ENCODE data around the gene HGFAC.

Gene HGFAC

GRCh38 chr4:3475713-3476260 is 34.0 kb downstream of the HGFAC start:
- H3K27me3 ChIP-seq (ENCODE audit: control insufficient read depth, insufficient read depth, low read length) = peaks cover 44% of the 10 kb centered on the region

GRCh38 chr4:3476341-3476747 is 34.6 kb downstream of the HGFAC start:
- no peak overlapping the region for H3K4me3 ChIP-seq (ENCODE audit: low read length)
- no peak overlapping the region for H3K9ac ChIP-seq (ENCODE audit: low read length)
- H3K27ac ChIP-seq (ENCODE audit: low read length) = no peak overlapping the region
- no peaks in the 10 kb centered on the region for H3K9me3 ChIP-seq (ENCODE audit: control insufficient read depth, low read depth, low read length)
- peaks cover 12% of the 10 kb centered on the region for H3K4me1 ChIP-seq (ENCODE audit: control insufficient read depth, low read depth, low read length)
- H3K27me3 ChIP-seq (ENCODE audit: control insufficient read depth, insufficient read depth, low read length) = peaks cover 39% of the 10 kb centered on the region
- H3K36me3 ChIP-seq (ENCODE audit: control insufficient read depth, low read depth, low read length) = no peaks in the 10 kb centered on the region

More at GRCh38 chr4:3475713-3476260, 34.0 kb downstream of the HGFAC start:
- H3K9me3 ChIP-seq (ENCODE audit: control insufficient read depth, low read depth, low read length) = no peaks in the 10 kb centered on the region
- H3K27ac ChIP-seq (ENCODE audit: low read length) = no peak overlapping the region
- H3K36me3 ChIP-seq (ENCODE audit: control insufficient read depth, low read depth, low read length) = no peaks in the 10 kb centered on the region
- peaks cover 7% of the 10 kb centered on the region for H3K4me1 ChIP-seq (ENCODE audit: control insufficient read depth, low read depth, low read length)
- no peak overlapping the region for H3K4me3 ChIP-seq (ENCODE audit: low read length)
- H3K9ac ChIP-seq (ENCODE audit: low read length) = no peak overlapping the region

GRCh38 chr4:3476936-3477749 is 35.4 kb downstream of the HGFAC start:
- no peak overlapping the region for H3K4me3 ChIP-seq (ENCODE audit: low read length)
- peaks cover 44% of the 10 kb centered on the region for H3K27me3 ChIP-seq (ENCODE audit: control insufficient read depth, insufficient read depth, low read length)
- no peaks in the 10 kb centered on the region for H3K9me3 ChIP-seq (ENCODE audit: control insufficient read depth, low read depth, low read length)
- H3K9ac ChIP-seq (ENCODE audit: low read length) = no peak overlapping the region
- H3K36me3 ChIP-seq (ENCODE audit: control insufficient read depth, low read depth, low read length) = no peaks in the 10 kb centered on the region
- H3K27ac ChIP-seq (ENCODE audit: low read length) = no peak overlapping the region
- peaks cover 19% of the 10 kb centered on the region for H3K4me1 ChIP-seq (ENCODE audit: control insufficient read depth, low read depth, low read length)

GRCh38 chr4:3477750-3478430 is 36.1 kb downstream of the HGFAC start:
- Histone ChIP-seq H3K4me3 (ENCODE audit: low read length) (no peak overlapping the region), H3K27ac (ENCODE audit: low read length) (no peak overlapping the region), H3K27me3 (ENCODE audit: control insufficient read depth, insufficient read depth, low read length) (peaks cover 51% of the 10 kb centered on the region), H3K9ac (ENCODE audit: low read length) (no peak overlapping the region), H3K36me3 (ENCODE audit: control insufficient read depth, low read depth, low read length) (no peaks in the 10 kb centered on the region), H3K4me1 (ENCODE audit: control insufficient read depth, low read depth, low read length) (peaks cover 19% of the 10 kb centered on the region), H3K9me3 (ENCODE audit: control insufficient read depth, low read depth, low read length) (no peaks in the 10 kb centered on the region)

GRCh38 chr4:3478446-3479357 is 36.9 kb downstream of the HGFAC start:
- Histone ChIP-seq H3K4me1 (ENCODE audit: control insufficient read depth, low read depth, low read length) (peaks cover 19% of the 10 kb centered on the region), H3K9me3 (ENCODE audit: control insufficient read depth, low read depth, low read length) (no peaks in the 10 kb centered on the region), H3K36me3 (ENCODE audit: control insufficient read depth, low read depth, low read length) (no peaks in the 10 kb centered on the region), H3K27me3 (ENCODE audit: control insufficient read depth, insufficient read depth, low read length) (peaks cover 59% of the 10 kb centered on the region), H3K9ac (ENCODE audit: low read length) (no peak overlapping the region), H3K4me3 (ENCODE audit: low read length) (no peak overlapping the region), H3K27ac (ENCODE audit: low read length) (no peak overlapping the region)

- Histone ChIP-seq H3K27me3 (ENCODE audit: control insufficient read depth, insufficient read depth, low read length) (peaks cover 62% of the 10 kb centered on the region), H3K27ac (ENCODE audit: low read length) (no peak overlapping the region), H3K4me3 (ENCODE audit: low read length) (no peak overlapping the region), H3K4me1 (ENCODE audit: control insufficient read depth, low read depth, low read length) (peaks cover 19% of the 10 kb centered on the region), H3K9ac (ENCODE audit: low read length) (no peak overlapping the region), H3K9me3 (ENCODE audit: control insufficient read depth, low read depth, low read length) (no peaks in the 10 kb centered on the region), H3K36me3 (ENCODE audit: control insufficient read depth, low read depth, low read length) (no peaks in the 10 kb centered on the region)
Measured at GRCh38 chr4:3479358-3480101, 37.8 kb downstream of the HGFAC start.

- H3K4me3 ChIP-seq (ENCODE audit: low read length) = peak overlapping the region; percentile 4
- H3K27ac ChIP-seq (ENCODE audit: low read length) = no peak overlapping the region
- no peak overlapping the region for H3K9ac ChIP-seq (ENCODE audit: low read length)
- H3K27me3 ChIP-seq (ENCODE audit: control insufficient read depth, insufficient read depth, low read length) = peaks cover 60% of the 10 kb centered on the region
- H3K9me3 ChIP-seq (ENCODE audit: control insufficient read depth, low read depth, low read length) = no peaks in the 10 kb centered on the region
- H3K4me1 ChIP-seq (ENCODE audit: control insufficient read depth, low read depth, low read length) = peaks cover 22% of the 10 kb centered on the region
- H3K36me3 ChIP-seq (ENCODE audit: control insufficient read depth, low read depth, low read length) = no peaks in the 10 kb centered on the region
Measured at GRCh38 chr4:3480528-3481112, 38.9 kb downstream of the HGFAC start.

- peak overlapping the region; percentile 4 for H3K4me3 ChIP-seq (ENCODE audit: low read length)
Measured at GRCh38 chr4:3481113-3481531, 39.4 kb downstream of the HGFAC start.

GRCh38 chr4:3481783-3482393 is 40.1 kb downstream of the HGFAC start:
- Histone ChIP-seq H3K9ac (ENCODE audit: low read length) (no peak overlapping the region), H3K36me3 (ENCODE audit: control insufficient read depth, low read depth, low read length) (no peaks in the 10 kb centered on the region), H3K9me3 (ENCODE audit: control insufficient read depth, low read depth, low read length) (no peaks in the 10 kb centered on the region), H3K4me1 (ENCODE audit: control insufficient read depth, low read depth, low read length) (peaks cover 25% of the 10 kb centered on the region), H3K27ac (ENCODE audit: low read length) (no peak overlapping the region), H3K27me3 (ENCODE audit: control insufficient read depth, insufficient read depth, low read length) (peaks cover 71% of the 10 kb centered on the region), H3K4me3 (ENCODE audit: low read length) (no peak overlapping the region)

More at GRCh38 chr4:3481113-3481531, 39.4 kb downstream of the HGFAC start:
- Histone ChIP-seq H3K27ac (ENCODE audit: low read length) (no peak overlapping the region), H3K9me3 (ENCODE audit: control insufficient read depth, low read depth, low read length) (no peaks in the 10 kb centered on the region), H3K9ac (ENCODE audit: low read length) (no peak overlapping the region), H3K4me1 (ENCODE audit: control insufficient read depth, low read depth, low read length) (peaks cover 25% of the 10 kb centered on the region), H3K27me3 (ENCODE audit: control insufficient read depth, insufficient read depth, low read length) (peaks cover 63% of the 10 kb centered on the region), H3K36me3 (ENCODE audit: control insufficient read depth, low read depth, low read length) (no peaks in the 10 kb centered on the region)

- H3K27ac ChIP-seq (ENCODE audit: low read length) = no peak overlapping the region
- H3K4me1 ChIP-seq (ENCODE audit: control insufficient read depth, low read depth, low read length) = peaks cover 28% of the 10 kb centered on the region
- H3K9ac ChIP-seq (ENCODE audit: low read length) = no peak overlapping the region
- H3K27me3 ChIP-seq (ENCODE audit: control insufficient read depth, insufficient read depth, low read length) = peaks cover 79% of the 10 kb centered on the region
- no peaks in the 10 kb centered on the region for H3K36me3 ChIP-seq (ENCODE audit: control insufficient read depth, low read depth, low read length)
- H3K9me3 ChIP-seq (ENCODE audit: control insufficient read depth, low read depth, low read length) = no peaks in the 10 kb centered on the region
- H3K4me3 ChIP-seq (ENCODE audit: low read length) = no peak overlapping the region
Measured at GRCh38 chr4:3482707-3483106, 40.9 kb downstream of the HGFAC start.

Data from iPS-18a (cell line).